IMR-90 (cell line): ENCODE results near the gene WNT9B. TPM values are rescaled to one million over a fixed set of nuclear protein-coding genes. Genes with fewer than 3 reads are reported as not detected.

Source experiments
- ATAC-seq: fragments of 200-7000 bp; cut with Tn5 transposase; 2 replicates; pipeline ENCODE4 v1.9.1; 2020; ENCODE audit warnings: low read depth, mild to moderate bottlenecking, moderate library complexity
- BruUV-seq: library from RNA; stranded (reverse); fragments of 400-500 nt; replicated peaks from 2 replicates; lab custom pipeline; 2021; lab: Mats Ljungman, UMichigan
- CTCF ChIA-PET: fragments of 300-600 bp; formaldehyde crosslinking; extraction: SDS; loops from one replicate; lab custom pipeline; 2021; ENCODE audit warnings: antibody characterized with exemption; lab: Yijun Ruan, JAX
- POLR2A ChIA-PET: fragments of 300-600 bp; sonication (Branson Sonifier 250); formaldehyde crosslinking; loops from one replicate; lab custom pipeline; 2022; ENCODE audit warnings: antibody characterized with exemption; ENCODE audit not compliant: unreplicated experiment; lab: Charles Lee
- DNase-seq: peaks from one replicate; pipeline ENCODE4 v3.0.0; 2013
- H2AFZ ChIP-seq: replicated peaks from 2 replicates; pipeline ENCODE3; 2013; ENCODE audit warnings: low read length, mild to moderate bottlenecking; ENCODE audit not compliant: poor library complexity
- H2AK5ac ChIP-seq: 2 replicates; pipeline ENCODE4 v1.6.1; 2013; ENCODE audit warnings: low read depth, low read length, inconsistent platforms
- H2AK9ac ChIP-seq: replicated peaks from 2 replicates; pipeline ENCODE3; 2013; ENCODE audit warnings: mild to moderate bottlenecking, low read depth, low read length, moderate library complexity; ENCODE audit not compliant: poor library complexity
- H2BK120ac ChIP-seq: 2 replicates; pipeline ENCODE4 v1.6.1; 2013; ENCODE audit warnings: low read depth, low read length, inconsistent platforms
- H2BK15ac ChIP-seq: 3 replicates; pipeline ENCODE4 v1.6.1; 2013; ENCODE audit warnings: low read depth, low read length, inconsistent platforms
- H2BK20ac ChIP-seq: 2 replicates; pipeline ENCODE4 v1.6.1; 2013; ENCODE audit warnings: low read depth, mild to moderate bottlenecking, inconsistent platforms, low read length, moderate library complexity
- H2BK5ac ChIP-seq: 2 replicates; pipeline ENCODE4 v1.6.1; 2013; ENCODE audit warnings: mild to moderate bottlenecking, low read depth, low read length, inconsistent platforms; ENCODE audit not compliant: poor library complexity, severe bottlenecking
- H3K14ac ChIP-seq: replicated peaks from 2 replicates; pipeline ENCODE4 v1.6.1; 2013; ENCODE audit warnings: low read depth, low read length, inconsistent platforms
- H3K18ac ChIP-seq: 2 replicates; pipeline ENCODE4 v1.6.1; 2013; ENCODE audit warnings: low read depth, low read length, control low read depth
- H3K23ac ChIP-seq: 2 replicates; pipeline ENCODE4 v1.6.1; 2013; ENCODE audit warnings: low read depth, low read length, inconsistent platforms
- H3K27ac ChIP-seq: 2 replicates; pipeline ENCODE4 v1.5.1; 2013; ENCODE audit warnings: mild to moderate bottlenecking, control low read depth, low read length; ENCODE audit not compliant: insufficient read depth
- H3K27me3 ChIP-seq: 2 replicates; pipeline ENCODE4 v1.6.1; 2013; ENCODE audit warnings: low read length; ENCODE audit not compliant: control insufficient read depth, insufficient read depth
- H3K36me3 ChIP-seq: 2 replicates; pipeline ENCODE4 v1.6.1; 2013; ENCODE audit warnings: low read length, mixed read lengths; ENCODE audit not compliant: control insufficient read depth, insufficient read depth
- H3K4ac ChIP-seq: 2 replicates; pipeline ENCODE4 v1.6.1; 2013; ENCODE audit warnings: low read depth, low read length, inconsistent platforms
- H3K4me1 ChIP-seq: 2 replicates; pipeline ENCODE4 v1.6.1; 2013; ENCODE audit warnings: low read length, mixed read lengths; ENCODE audit not compliant: control insufficient read depth, insufficient read depth
- H3K4me2 ChIP-seq: 2 replicates; pipeline ENCODE4 v1.6.1; 2013; ENCODE audit warnings: low read depth, mild to moderate bottlenecking, control low read depth, low read length, moderate library complexity
- H3K4me3 ChIP-seq: 2 replicates; pipeline ENCODE4 v1.5.1; 2013; ENCODE audit warnings: low read depth, mild to moderate bottlenecking, control low read depth, low read length, moderate library complexity; ENCODE audit not compliant: insufficient read depth
- H3K56ac ChIP-seq: 2 replicates; pipeline ENCODE4 v1.6.1; 2013; ENCODE audit warnings: low read length, inconsistent platforms; ENCODE audit not compliant: insufficient read depth; ENCODE audit errors: extremely low read depth
- H3K79me1 ChIP-seq, 2 experiments: 2 replicates each; pipeline ENCODE4 v1.6.1; 2013; ENCODE audit warnings: low read length in 2 of 2, inconsistent platforms in 1 of 2, low read depth in 1 of 2
- H3K9ac ChIP-seq: 2 replicates; pipeline ENCODE4 v1.6.1; 2013; ENCODE audit warnings: low read depth, low read length, control low read depth
- H3K9me1 ChIP-seq: 2 replicates; pipeline ENCODE4 v1.6.1; 2013; ENCODE audit warnings: low read length, inconsistent platforms; ENCODE audit not compliant: insufficient read depth
- H3K9me3 ChIP-seq: 2 replicates; pipeline ENCODE4 v1.6.1; 2013; ENCODE audit warnings: low read length; ENCODE audit not compliant: control insufficient read depth, insufficient read depth
- H4K20me1 ChIP-seq: 2 replicates; pipeline ENCODE4 v1.6.1; 2013; ENCODE audit warnings: low read length, inconsistent platforms; ENCODE audit not compliant: insufficient read depth
- H4K5ac ChIP-seq: 2 replicates; pipeline ENCODE4 v1.6.1; 2013; ENCODE audit warnings: mild to moderate bottlenecking, low read depth, low read length, control low read depth
- H4K8ac ChIP-seq, 2 experiments: 2 replicates each; pipeline ENCODE4 v1.6.1; 2013; ENCODE audit warnings: low read depth in 2 of 2, low read length in 2 of 2, control low read depth in 1 of 2, inconsistent platforms in 1 of 2
- H4K91ac ChIP-seq: 2 replicates; pipeline ENCODE4 v1.6.1; 2013; ENCODE audit warnings: low read depth, low read length, inconsistent platforms; ENCODE audit not compliant: insufficient read depth
- CHD1 ChIP-seq: IDR thresholded peaks from 2 replicates; pipeline ENCODE4 v1.6.1; 2012; ENCODE audit warnings: low read depth, low read length, improper control_type of control experiment
- MAFK ChIP-seq: IDR thresholded peaks from 2 replicates; pipeline ENCODE4 v1.6.1; 2012; ENCODE audit warnings: low read depth, low read length, improper control_type of control experiment
- NFE2L2 ChIP-seq: fragments of 150-350 bp; IDR thresholded peaks from 2 replicates; pipeline ENCODE4 v1.6.1; 2016; ENCODE audit warnings: low read depth, mild to moderate bottlenecking, low read length
- WGBS, 2 experiments: methylation state at CpG; one replicate each; pipeline versions ENCODE4 v1.1.5 to v1.1.7; 2013; ENCODE audit warnings: missing lambda C conversion rate in 2 of 2; ENCODE audit not compliant: insufficient read length in 1 of 2; ENCODE audit errors: extremely low coverage in 2 of 2; 5-methylcytosine and 5-hydroxymethylcytosine counted together
- dilution Hi-C: fragments of 300-500 bp; cut with HindIII; formaldehyde crosslinking; loops from one replicate; pipeline ENCODE4 v1.14.3; 2018; ENCODE audit warnings: low sequenced_read_pairs; ENCODE audit not compliant: unreplicated experiment
- in situ Hi-C: fragments of 300-500 bp; cut with MboI; formaldehyde crosslinking; loops from 3 replicates; pipeline ENCODE4 v1.14.3; 2019; ENCODE audit warnings: low sequenced_read_pairs, inconsistent platforms, mixed read lengths
- intact Hi-C: fragments of 100-400 bp; cut with micrococcal nuclease; formaldehyde crosslinking; loops from 2 replicates; pipeline ENCODE4 v1.10.0; 2022
- polyA plus RNA-seq, 3 experiments: library from polyadenylated mRNA; depleted of rRNA; stranded (reverse); fragments of >200 nt; gene quantifications; 2 replicates each; pipeline ENCODE4 v1.2.3, GENCODE V29; 2012; ENCODE audit warnings: low replicate concordance in 1 of 3
- total RNA-seq: library from RNA; depleted of rRNA; stranded (reverse); fragments of >200 nt; gene quantifications from 2 replicates; pipeline ENCODE4 v1.2.3, GENCODE V29; 2012
- TF ChIP-seq, protein P1 (sequence below): fragments of 150-350 bp; IDR thresholded peaks from 2 replicates; pipeline ENCODE4 v1.6.1; 2017; ENCODE audit warnings: mild to moderate bottlenecking, antibody characterized with exemption, low read length, low read depth

The WNT9B gene
- total and polyA plus RNA-seq, 2 of the 4 experiments (the other 2 are of a cell fraction): not detected

GRCh38 chr17:46823657-46824056 is 27.7 kb upstream of the WNT9B start:
- ATAC-seq (no peak), DNase-seq (no peak)
- Histone ChIP-seq H4K5ac (no peak overlapping the region), H4K20me1 (no peaks in the 10 kb centered on the region; the same call in 1 of the 2 replicates), H3K23ac (no peak overlapping the region), H3K4me1 (no peaks in the 10 kb centered on the region), H2AFZ (no peak overlapping the region), H3K9me1 (no peaks in the 10 kb centered on the region), H2BK15ac (no peak overlapping the region), H3K56ac (no peak overlapping the region), H3K4me2 (no peak overlapping the region), H3K9me3 (peaks cover 3% of the 10 kb centered on the region), H3K36me3 (no peaks in the 10 kb centered on the region; the same call in 1 of the 2 replicates), H3K14ac (no peak overlapping the region), H4K8ac (no peak overlapping the region), H2BK5ac (no peak overlapping the region), H3K18ac (no peak overlapping the region), H3K4ac (no peak overlapping the region), H2AK5ac (no peak overlapping the region), H2AK9ac (no peak overlapping the region), H3K4me3 (no peak overlapping the region), H2BK120ac (no peak overlapping the region), H3K27ac (no peak overlapping the region), H4K91ac (no peak overlapping the region), H3K79me1 (no peaks in the 10 kb centered on the region), H3K27me3 (peaks cover 71% of the 10 kb centered on the region), H3K9ac (no peak overlapping the region), H2BK20ac (no peak overlapping the region)
- POLR2A ChIA-PET: no interaction called here
- in situ Hi-C loops (no loop called here), intact Hi-C loops (no loop called here), dilution Hi-C loops (no loop called here)
- no CpG with 5 or more reads among the region's 8 CpGs for WGBS, 2 experiments
- no peak for TF ChIP-seq CHD1
- TF ChIP-seq, protein P1, sequence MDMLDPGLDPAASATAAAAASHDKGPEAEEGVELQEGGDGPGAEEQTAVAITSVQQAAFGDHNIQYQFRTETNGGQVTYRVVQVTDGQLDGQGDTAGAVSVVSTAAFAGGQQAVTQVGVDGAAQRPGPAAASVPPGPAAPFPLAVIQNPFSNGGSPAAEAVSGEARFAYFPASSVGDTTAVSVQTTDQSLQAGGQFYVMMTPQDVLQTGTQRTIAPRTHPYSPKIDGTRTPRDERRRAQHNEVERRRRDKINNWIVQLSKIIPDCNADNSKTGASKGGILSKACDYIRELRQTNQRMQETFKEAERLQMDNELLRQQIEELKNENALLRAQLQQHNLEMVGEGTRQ: no peak
- TF ChIP-seq MAFK: no peak
- TF ChIP-seq NFE2L2: no peak
- BruUV-seq: no TSS peak
- CTCF ChIA-PET: no interaction called here
